SK-N-MC (cell line): ENCODE data around the gene ATRN.

Experiments used
- EZH2 ChIP-seq: fragments of 200-600 bp; sonication (generic); IDR thresholded peaks from one replicate; pipeline ENCODE4 v1.6.1; 2017; ENCODE audit warnings: antibody characterized with exemption
- POLR2AphosphoS5 ChIP-seq: IDR thresholded peaks from 2 replicates; pipeline ENCODE4 v1.6.1; 2012; ENCODE audit warnings: mild to moderate bottlenecking, low read depth, low read length, borderline replicate concordance

DNA sequence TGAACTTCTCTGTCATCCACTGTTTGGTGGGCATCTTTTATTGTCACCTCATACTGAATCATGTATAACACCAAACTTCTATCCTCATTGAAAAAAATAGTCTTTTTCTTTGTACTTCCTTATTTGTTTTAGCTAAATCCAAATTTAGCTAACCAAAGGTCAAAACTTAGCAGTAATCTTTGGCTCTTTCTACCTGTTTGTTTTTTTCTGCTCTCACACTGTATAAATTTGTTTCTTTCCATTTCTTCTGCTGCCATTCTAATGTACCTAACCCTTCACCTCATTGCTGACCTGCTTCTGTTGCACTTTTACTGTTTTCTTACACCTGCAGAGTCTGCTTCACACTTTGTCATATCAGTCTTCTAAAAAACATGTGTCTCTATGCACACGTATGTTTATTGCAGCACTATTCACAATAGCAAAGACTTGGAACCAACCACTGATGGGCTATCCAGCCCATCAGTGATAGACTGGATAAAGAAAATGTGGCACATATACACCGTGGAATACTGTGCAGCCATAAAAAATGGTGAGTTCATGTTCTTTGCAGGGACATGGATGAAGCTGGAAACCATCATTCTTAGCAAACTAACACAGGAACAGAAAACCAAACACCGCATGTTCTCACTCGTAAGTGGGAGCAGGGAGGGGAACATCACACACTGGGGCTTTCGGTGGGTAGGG, 7.2 kb downstream of the ATRN start:
- TF ChIP-seq EZH2 = no peak
- no peak for TF ChIP-seq POLR2AphosphoS5
